MM.1S (cell line): ENCODE measurements around the gene SAP30.

Experiments used
- DNase-seq: peaks from one replicate; pipeline ENCODE4 v3.0.0-alpha.2; 2015
- H2AFZ ChIP-seq: fragments of 300-600 bp; sonication (generic); 2 replicates; pipeline ENCODE4 v1.6.0; 2016; ENCODE audit warnings: antibody characterized with exemption, low read length
- H3F3A ChIP-seq: fragments of 300-600 bp; sonication (generic); 2 replicates; pipeline ENCODE4 v1.6.1; 2016; ENCODE audit warnings: mild to moderate bottlenecking, antibody characterized with exemption, low read length, moderate library complexity, mixed read lengths; ENCODE audit not compliant: insufficient read depth
- H3K27ac ChIP-seq: fragments of 300-600 bp; sonication (generic); 2 replicates; pipeline ENCODE4 v1.5.1; 2016; ENCODE audit warnings: mild to moderate bottlenecking, low read length
- H3K27me3 ChIP-seq: fragments of 300-600 bp; sonication (generic); replicated peaks from 2 replicates; pipeline ENCODE4 v1.6.0; 2016; ENCODE audit warnings: low read length; ENCODE audit not compliant: insufficient read depth
- H3K36me3 ChIP-seq: fragments of 300-600 bp; sonication (generic); replicated peaks from 2 replicates; pipeline ENCODE4 v1.6.1; 2016; ENCODE audit warnings: mild to moderate bottlenecking, low read length, mixed read lengths; ENCODE audit not compliant: insufficient read depth
- H3K4me1 ChIP-seq: fragments of 300-600 bp; sonication (generic); 2 replicates; pipeline ENCODE4 v1.6.1; 2016; ENCODE audit warnings: low read length, mixed read lengths
- H3K4me2 ChIP-seq: fragments of 300-600 bp; sonication (generic); 2 replicates; pipeline ENCODE4 v1.6.0; 2016; ENCODE audit warnings: low read depth, low read length
- H3K4me3 ChIP-seq: fragments of 300-600 bp; sonication (generic); 2 replicates; pipeline ENCODE4 v1.5.1; 2016; ENCODE audit warnings: low read length, mixed read lengths
- H3K79me2 ChIP-seq: fragments of 300-600 bp; sonication (generic); 2 replicates; pipeline ENCODE4 v1.6.1; 2016; ENCODE audit warnings: mixed run types, low read length, mixed read lengths
- H3K9ac ChIP-seq: fragments of 300-600 bp; sonication (generic); 2 replicates; pipeline ENCODE4 v1.6.1; 2016; ENCODE audit warnings: low read length, mixed read lengths
- H3K9me2 ChIP-seq: fragments of 300-600 bp; sonication (generic); replicated peaks from 2 replicates; pipeline ENCODE4 v1.6.1; 2016; ENCODE audit warnings: mild to moderate bottlenecking, low read length, mixed read lengths; ENCODE audit not compliant: insufficient read depth
- H3K9me3 ChIP-seq: fragments of 300-600 bp; sonication (generic); replicated peaks from 2 replicates; pipeline ENCODE4 v1.6.1; 2016; ENCODE audit warnings: mild to moderate bottlenecking, low read length, mixed read lengths; ENCODE audit not compliant: insufficient read depth
- H4K20me1 ChIP-seq: fragments of 300-600 bp; sonication (generic); 2 replicates; pipeline ENCODE4 v1.6.1; 2016; ENCODE audit warnings: mild to moderate bottlenecking, low read length, moderate library complexity, mixed read lengths; ENCODE audit not compliant: insufficient read depth
- CTCF ChIP-seq: fragments of 300-600 bp; sonication (generic); IDR thresholded peaks from 2 replicates; pipeline ENCODE4 v1.5.1; 2016; ENCODE audit warnings: antibody characterized with exemption, low read length, mixed read lengths
- EZH2 ChIP-seq: fragments of 300-600 bp; sonication (generic); optimal IDR thresholded peaks from 2 replicates; pipeline ENCODE3; 2017; ENCODE audit warnings: low read depth, mild to moderate bottlenecking, antibody characterized with exemption, low read length, mixed read lengths
- EZH2phosphoT487 ChIP-seq: fragments of 300-600 bp; sonication (generic); IDR thresholded peaks from 2 replicates; pipeline ENCODE4 v1.6.1; 2018; ENCODE audit warnings: antibody characterized with exemption, low read length

Gene SAP30

DNA sequence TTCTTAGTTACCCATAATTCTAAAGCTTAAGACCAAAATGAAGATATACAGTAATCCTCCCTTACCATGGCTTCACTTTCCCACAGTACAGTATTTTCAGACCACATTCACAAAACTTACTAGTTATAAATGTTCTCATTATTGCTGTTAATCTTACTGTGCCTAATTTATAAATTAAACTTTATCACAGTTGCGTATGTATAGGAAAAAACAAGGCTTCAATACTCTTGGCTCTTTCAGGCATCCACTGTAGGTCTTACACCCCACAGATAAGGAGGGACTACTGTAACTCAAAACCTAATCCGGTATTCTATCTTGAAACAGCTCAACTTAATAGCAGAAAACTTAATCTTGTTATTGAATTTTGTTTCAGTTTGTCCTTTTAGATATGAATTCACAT is 40.2 kb upstream of the SAP30 start:
- H3F3A ChIP-seq = peaks cover 62% of the 10 kb centered on the region
- no peak overlapping the region for H3K9ac ChIP-seq
- H2AFZ ChIP-seq = no peak overlapping the region
- H3K36me3 ChIP-seq = peaks cover 19% of the 10 kb centered on the region; the same call in 1 of the 2 replicates
- TF ChIP-seq CTCF (no peak), EZH2phosphoT487 (no peak), EZH2 (no peak)
- DNase-seq = no peak
- no peak overlapping the region for H3K4me2 ChIP-seq
- peaks cover 5% of the 10 kb centered on the region; the same call in 1 of the 2 replicates for H3K4me1 ChIP-seq
- H3K79me2 ChIP-seq = peaks cover 33% of the 10 kb centered on the region
- H4K20me1 ChIP-seq = peaks cover 9% of the 10 kb centered on the region; the same call in 1 of the 2 replicates
- H3K27ac ChIP-seq = no peak overlapping the region
- H3K9me2 ChIP-seq = no peaks in the 10 kb centered on the region
- no peaks in the 10 kb centered on the region for H3K9me3 ChIP-seq
- H3K27me3 ChIP-seq = no peaks in the 10 kb centered on the region
- no peak overlapping the region for H3K4me3 ChIP-seq

GRCh38 chr4:173332021-173332487 is 38.7 kb upstream of the SAP30 start:
- peaks cover 47% of the 10 kb centered on the region for H3F3A ChIP-seq
- H3K4me1 ChIP-seq = peaks cover 10% of the 10 kb centered on the region; the same call in 1 of the 2 replicates
- no peaks in the 10 kb centered on the region for H3K9me2 ChIP-seq
- no peak overlapping the region; the same call in 1 of the 2 replicates for H3K27ac ChIP-seq
- DNase-seq = peak; percentile 23
- H3K4me3 ChIP-seq = peak overlapping the region; percentile 99
- H2AFZ ChIP-seq = no peak overlapping the region
- H3K9ac ChIP-seq = peak overlapping the region; percentile 100; the same call in 1 of the 2 replicates
- H4K20me1 ChIP-seq = peaks cover 9% of the 10 kb centered on the region; the same call in 1 of the 2 replicates
- H3K9me3 ChIP-seq = no peaks in the 10 kb centered on the region
- H3K4me2 ChIP-seq = peak overlapping the region; percentile 79
- peaks cover 19% of the 10 kb centered on the region; the same call in 1 of the 2 replicates for H3K36me3 ChIP-seq
- H3K79me2 ChIP-seq = peaks cover 37% of the 10 kb centered on the region
- no peaks in the 10 kb centered on the region for H3K27me3 ChIP-seq
- TF ChIP-seq EZH2phosphoT487 = no peak
- no peak for TF ChIP-seq EZH2
- no peak for TF ChIP-seq CTCF

DNA sequence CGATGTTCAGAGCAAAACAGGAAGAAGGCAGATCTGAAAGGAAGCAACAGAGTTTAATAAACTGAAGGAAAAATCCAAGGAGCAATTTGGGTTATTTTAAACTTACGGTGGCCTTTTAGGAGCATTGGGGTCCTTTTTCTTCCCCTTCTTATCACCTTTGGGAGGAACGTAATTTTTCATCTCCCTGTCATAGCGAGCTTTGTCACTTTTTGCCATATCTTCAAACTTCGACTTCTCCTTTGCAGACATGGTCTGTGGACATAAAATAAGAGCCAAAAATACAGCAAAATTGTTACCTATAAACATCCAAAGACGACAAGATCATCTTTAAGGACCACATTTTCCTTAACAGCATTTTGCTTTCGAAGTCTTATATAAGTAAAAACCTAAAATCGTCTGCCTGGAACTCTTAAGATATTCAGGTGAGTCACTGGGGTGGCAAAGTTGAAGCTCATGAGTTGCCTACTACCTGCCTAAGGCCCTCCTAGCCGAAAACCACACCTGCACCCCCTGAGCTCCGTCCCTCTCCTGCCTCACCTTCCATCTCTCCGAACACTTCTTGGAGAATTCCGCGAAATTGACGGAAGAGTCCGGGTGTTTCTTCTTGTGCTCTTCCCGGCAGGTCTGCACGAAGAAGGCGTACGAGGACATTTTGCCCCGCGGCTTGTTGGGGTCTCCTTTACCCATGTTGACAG is 37.6 kb upstream of the SAP30 start:
- H3K4me1 ChIP-seq = peaks cover 10% of the 10 kb centered on the region; the same call in 1 of the 2 replicates
- no peaks in the 10 kb centered on the region for H3K9me3 ChIP-seq
- H2AFZ ChIP-seq = no peak overlapping the region
- H4K20me1 ChIP-seq = peaks cover 9% of the 10 kb centered on the region; the same call in 1 of the 2 replicates
- peaks cover 16% of the 10 kb centered on the region; the same call in 1 of the 2 replicates for H3K36me3 ChIP-seq
- H3K9me2 ChIP-seq = no peaks in the 10 kb centered on the region
- peaks cover 40% of the 10 kb centered on the region for H3F3A ChIP-seq
- H3K79me2 ChIP-seq = peaks cover 37% of the 10 kb centered on the region
- DNase-seq = peak; percentile 25
- H3K9ac ChIP-seq = peak overlapping the region; percentile 100
- TF ChIP-seq EZH2 = no peak
- no peak for TF ChIP-seq EZH2phosphoT487
- no peak for TF ChIP-seq CTCF
- peak overlapping the region; percentile 99 for H3K4me3 ChIP-seq
- peak overlapping the region; percentile 98; the same call in 1 of the 2 replicates for H3K27ac ChIP-seq
- H3K4me2 ChIP-seq = peak overlapping the region; percentile 79
- H3K27me3 ChIP-seq = no peaks in the 10 kb centered on the region
